Naive B cell (primary cell): ENCODE measurements around the gene HNRNPC. TPM values are rescaled to one million over a fixed set of nuclear protein-coding genes. Genes with fewer than 3 reads are reported as not detected.
A peak's percentile ranks its signal among the peaks of the same experiment; 100 is the strongest.

ENCODE experiments used
- ATAC-seq, 2 donors: fragments of 150-1000 bp; cut with Tn5 transposase; 2 replicates each; pipeline ENCODE4 v1.10.0; 2021; ENCODE audit warnings: low read depth in 2 of 2, mild to moderate bottlenecking in 2 of 2, moderate library complexity in 2 of 2
- DNase-seq: peaks from one replicate; pipeline ENCODE4 v3.0.0; 2022
- H3K27ac Mint-ChIP-seq, 6 donors: one replicate each; pipeline ENCODE4 v1.8.0; 2020 to 2022; ENCODE audit warnings: mild to moderate bottlenecking in 6 of 6, mixed read lengths in 6 of 6, moderate library complexity in 5 of 6, inconsistent platforms in 2 of 6
- H3K27me3 Mint-ChIP-seq, 3 donors: one replicate each; pipeline ENCODE4 v1.8.0; 2021 to 2022; ENCODE audit warnings: mixed read lengths in 3 of 3, mild to moderate bottlenecking in 1 of 3
- H3K36me3 Mint-ChIP-seq, 2 donors: one replicate each; pipeline ENCODE4 v1.8.0; 2020 to 2022; ENCODE audit warnings: mixed read lengths in 2 of 2, inconsistent platforms in 1 of 2, mild to moderate bottlenecking in 1 of 2
- H3K4me1 Mint-ChIP-seq, 3 donors: one replicate each; pipeline ENCODE4 v1.8.0; 2020 to 2022; ENCODE audit warnings: mixed read lengths in 3 of 3, inconsistent platforms in 1 of 3, mild to moderate bottlenecking in 1 of 3, moderate library complexity in 1 of 3
- H3K4me3 Mint-ChIP-seq, 8 donors: one replicate each; pipeline ENCODE4 v1.8.0; 2020 to 2022; ENCODE audit warnings: mild to moderate bottlenecking in 8 of 8, mixed read lengths in 8 of 8, moderate library complexity in 8 of 8, inconsistent platforms in 2 of 8
- H3K9me3 Mint-ChIP-seq, 7 donors: one replicate each; pipeline ENCODE4 v1.8.0; 2020 to 2022; ENCODE audit warnings: mixed read lengths in 7 of 7, mild to moderate bottlenecking in 5 of 7, inconsistent platforms in 2 of 7, moderate library complexity in 1 of 7
- polyA plus RNA-seq, 6 donors: library from polyadenylated mRNA; unstranded; fragments of 300-500 nt; fragmentation: Illumina TruSeq; gene quantifications; one replicate each; pipeline ENCODE4 v1.2.3, GENCODE V29; 2021; ENCODE audit warnings: low read depth in 6 of 6

The HNRNPC gene
- polyA plus RNA-seq, 6 donors from 2014 or later, result 797 to 1,243 (median 873) TPM

DNA sequence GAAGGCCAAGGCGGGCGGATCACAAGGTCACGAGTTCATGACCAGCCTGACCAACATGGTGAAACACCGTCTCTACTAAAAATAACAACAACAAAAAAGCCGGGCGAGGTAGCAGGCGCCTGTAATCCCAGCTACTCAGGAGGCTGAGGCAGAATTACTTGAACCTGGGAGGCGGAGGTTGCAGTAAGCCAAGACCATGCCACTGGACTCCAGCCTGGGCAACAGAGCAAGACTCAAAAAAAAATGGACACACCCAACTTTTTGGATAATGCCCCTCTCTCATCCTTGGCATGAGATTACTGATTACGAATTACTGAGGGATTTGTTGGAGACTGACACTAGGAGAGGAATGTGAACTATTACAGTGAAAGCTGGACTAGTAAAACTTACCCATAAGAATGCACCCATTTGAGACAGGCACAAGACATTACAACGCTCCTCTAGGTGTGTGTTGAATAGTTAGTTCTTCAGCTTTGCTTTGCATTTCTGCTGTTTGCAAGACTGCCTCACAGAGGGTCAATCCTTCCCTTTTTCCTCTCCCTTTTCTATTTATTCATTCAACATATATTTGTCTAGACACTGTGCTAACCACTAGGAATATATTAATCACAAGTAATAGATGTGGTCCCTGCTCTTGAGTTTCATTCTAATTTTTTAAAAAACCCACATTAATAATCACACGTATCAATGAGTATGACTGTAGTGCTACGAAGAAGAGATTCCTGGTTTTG lies 67.3 kb downstream of the HNRNPC start:
- no peak overlapping the region for H3K4me3 Mint-ChIP-seq
- peaks cover 0 to 21% (median 7%) of the 10 kb centered on the region in 3 donors for H3K4me1 Mint-ChIP-seq
- H3K9me3 Mint-ChIP-seq, result no peaks in the 10 kb centered on the region
- peaks cover 0 to 4% of the 10 kb centered on the region in 2 donors for H3K36me3 Mint-ChIP-seq
- no peaks in the 10 kb centered on the region for H3K27me3 Mint-ChIP-seq
- ATAC-seq (no peak), DNase-seq (no peak)
- H3K27ac Mint-ChIP-seq, result peak overlapping the region in 4 of 6 donors; percentile 5 to 86 (median 64)

DNA sequence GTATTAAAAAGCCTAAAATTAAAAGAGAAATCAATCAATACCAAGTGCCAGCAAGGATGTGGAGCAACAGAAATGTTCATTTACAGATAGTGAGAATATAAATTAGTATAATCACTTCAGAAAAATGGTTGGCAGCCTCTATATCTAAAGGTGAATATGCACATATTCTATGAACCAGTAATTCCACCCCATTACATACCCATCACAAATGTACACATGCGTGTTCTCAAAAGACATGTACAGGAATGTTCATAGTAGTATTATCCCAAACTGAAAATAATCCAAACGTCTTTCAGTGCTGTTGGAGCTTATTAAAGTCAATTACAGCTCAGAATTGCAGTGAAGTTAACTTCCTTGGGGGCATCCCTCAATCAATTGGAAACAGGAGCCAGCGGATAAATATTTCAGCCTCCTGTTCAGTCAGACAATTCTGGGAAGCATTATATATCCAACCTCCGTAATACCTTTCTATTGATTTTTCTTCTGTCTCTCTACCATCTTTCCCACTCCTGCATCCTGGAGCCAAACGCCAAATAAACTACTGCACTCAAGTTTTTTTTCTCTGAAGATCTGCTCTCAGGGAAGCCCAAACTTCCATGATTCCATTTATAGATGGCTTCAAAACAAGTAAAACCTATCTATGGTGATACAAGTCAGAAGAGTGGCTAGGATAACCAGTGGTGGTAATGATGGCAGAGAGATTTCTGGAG lies 68.3 kb downstream of the HNRNPC start:
- H3K27ac Mint-ChIP-seq, result peak overlapping the region in 2 of 6 donors; percentile 60 to 92
- peaks cover 0 to 21% (median 7%) of the 10 kb centered on the region in 3 donors for H3K4me1 Mint-ChIP-seq
- no peak for ATAC-seq
- H3K27me3 Mint-ChIP-seq, result no peaks in the 10 kb centered on the region
- no peaks in the 10 kb centered on the region for H3K36me3 Mint-ChIP-seq
- H3K9me3 Mint-ChIP-seq, result no peaks in the 10 kb centered on the region
- H3K4me3 Mint-ChIP-seq, result no peak overlapping the region
- DNase-seq, result no peak

DNA sequence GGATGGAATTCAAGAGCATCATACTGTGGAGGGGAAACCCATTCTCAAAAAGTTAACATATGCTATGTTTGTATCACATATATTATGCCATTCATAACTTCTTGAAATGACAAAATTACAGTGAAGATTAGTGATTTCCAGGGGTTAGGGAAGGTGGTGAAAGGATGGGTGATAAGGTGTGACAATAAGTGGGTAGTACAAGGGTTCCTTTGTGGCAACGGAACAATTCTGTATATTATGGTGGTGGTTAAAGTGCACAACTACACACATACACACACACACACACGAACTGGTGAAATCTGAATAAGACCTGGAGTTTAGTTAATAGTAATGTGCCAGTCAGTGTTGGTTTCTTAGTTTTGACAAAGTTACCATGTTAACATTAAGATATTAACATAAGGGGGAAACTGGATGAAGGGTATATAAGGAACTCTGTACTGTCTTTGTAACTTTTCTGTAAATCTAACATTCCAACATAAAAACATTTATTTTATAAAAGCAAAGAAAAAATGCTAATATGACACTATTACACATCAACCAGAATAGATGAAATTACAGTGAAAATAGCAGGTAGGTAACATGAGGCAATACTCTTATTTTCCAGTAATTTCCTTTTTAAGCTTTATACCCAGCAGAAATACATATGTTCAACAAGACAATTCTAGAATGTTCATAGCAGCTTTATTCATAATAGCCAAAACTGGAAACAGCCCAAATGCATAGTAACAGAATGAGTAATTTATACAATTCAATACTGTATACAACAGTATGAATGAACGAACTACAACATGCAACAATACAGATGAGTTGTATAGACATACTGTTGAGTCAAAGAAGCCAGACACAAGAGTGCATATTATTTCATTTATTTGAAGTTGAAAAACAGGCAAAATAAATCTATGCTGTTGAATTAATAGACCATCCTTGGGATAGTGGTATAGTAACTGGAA lies 69.4 kb downstream of the HNRNPC start:
- ATAC-seq (no peak), DNase-seq (no peak)
- Mint-ChIP-seq H3K36me3 (no peaks in the 10 kb centered on the region), H3K27ac (peak overlapping the region in 3 of 6 donors; percentile 5 to 39 (median 12)), H3K27me3 (no peaks in the 10 kb centered on the region), H3K4me3 (no peak overlapping the region), H3K9me3 (no peaks in the 10 kb centered on the region), H3K4me1 (peaks cover 0 to 21% (median 7%) of the 10 kb centered on the region in 3 donors)

DNA sequence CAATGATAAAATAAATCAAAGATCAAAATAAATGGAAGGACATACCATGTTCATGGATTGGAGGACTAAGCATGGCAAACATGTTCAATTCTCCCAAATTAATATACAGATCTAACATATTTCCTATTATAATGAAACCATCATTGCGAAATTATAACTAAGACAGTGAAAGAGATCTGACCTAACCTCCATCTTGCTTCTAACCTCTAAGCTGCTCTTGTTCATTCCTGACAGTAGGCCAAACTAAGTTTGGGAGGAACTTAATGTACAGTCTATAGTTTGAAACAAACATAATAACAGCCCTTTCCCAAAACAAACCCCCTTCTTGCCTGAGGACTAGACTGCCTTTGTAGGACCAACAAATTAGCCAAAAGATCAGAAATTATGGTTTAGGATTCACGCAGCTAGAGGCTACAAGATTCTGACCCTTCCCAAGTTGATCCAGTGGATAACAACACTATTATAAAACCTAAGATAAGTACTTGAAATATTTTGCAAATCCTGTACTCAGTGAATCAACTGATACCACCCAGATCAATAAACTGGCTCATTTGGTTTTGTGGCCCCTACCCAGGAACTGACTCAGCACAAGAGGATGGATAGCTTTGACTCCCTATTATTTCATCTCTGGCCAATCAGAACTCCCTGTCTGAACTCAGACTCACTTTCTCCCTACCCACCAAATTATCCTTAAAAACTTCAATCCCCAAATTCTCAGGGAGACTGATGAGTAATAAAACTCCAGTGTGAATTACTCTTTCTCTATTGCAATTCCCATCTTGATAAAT lies 71.6 kb downstream of the HNRNPC start:
- ATAC-seq, result no peak
- Mint-ChIP-seq H3K9me3 (no peaks in the 10 kb centered on the region), H3K4me1 (peaks cover under 1 to 9% (median 6%) of the 10 kb centered on the region in 3 donors), H3K27me3 (no peaks in the 10 kb centered on the region), H3K27ac (peak overlapping the region in 3 of 6 donors; percentile 6 to 57 (median 21)), H3K4me3 (no peak overlapping the region), H3K36me3 (no peaks in the 10 kb centered on the region)
- DNase-seq, result no peak

DNA sequence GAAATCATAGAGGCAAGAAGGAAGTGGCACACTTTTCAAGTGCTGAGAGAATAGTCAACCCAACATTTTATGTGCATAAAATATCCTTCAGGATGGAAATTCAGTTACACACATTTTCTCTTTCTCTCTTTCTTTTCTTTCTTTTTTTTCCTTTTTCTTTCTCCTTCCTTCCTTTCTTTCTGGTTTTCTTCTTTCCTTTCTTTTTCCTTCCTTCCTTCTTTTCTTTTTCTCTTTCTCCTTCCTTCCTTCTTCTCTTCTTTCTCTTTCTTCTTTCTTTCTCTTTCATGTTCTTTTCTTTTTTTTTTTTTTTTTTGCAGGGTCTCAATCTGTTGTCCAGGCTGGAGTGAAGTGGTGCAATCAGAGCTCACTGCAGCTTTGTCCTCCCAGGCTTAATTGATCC lies 74.6 kb downstream of the HNRNPC start:
- Mint-ChIP-seq H3K4me3 (no peak overlapping the region), H3K27ac (peak overlapping the region in 2 of 6 donors; percentile 22 to 46), H3K27me3 (no peaks in the 10 kb centered on the region), H3K36me3 (no peaks in the 10 kb centered on the region), H3K4me1 (peaks cover 3 to 18% (median 13%) of the 10 kb centered on the region in 3 donors), H3K9me3 (no peaks in the 10 kb centered on the region)
- ATAC-seq (no peak), DNase-seq (no peak)

DNA sequence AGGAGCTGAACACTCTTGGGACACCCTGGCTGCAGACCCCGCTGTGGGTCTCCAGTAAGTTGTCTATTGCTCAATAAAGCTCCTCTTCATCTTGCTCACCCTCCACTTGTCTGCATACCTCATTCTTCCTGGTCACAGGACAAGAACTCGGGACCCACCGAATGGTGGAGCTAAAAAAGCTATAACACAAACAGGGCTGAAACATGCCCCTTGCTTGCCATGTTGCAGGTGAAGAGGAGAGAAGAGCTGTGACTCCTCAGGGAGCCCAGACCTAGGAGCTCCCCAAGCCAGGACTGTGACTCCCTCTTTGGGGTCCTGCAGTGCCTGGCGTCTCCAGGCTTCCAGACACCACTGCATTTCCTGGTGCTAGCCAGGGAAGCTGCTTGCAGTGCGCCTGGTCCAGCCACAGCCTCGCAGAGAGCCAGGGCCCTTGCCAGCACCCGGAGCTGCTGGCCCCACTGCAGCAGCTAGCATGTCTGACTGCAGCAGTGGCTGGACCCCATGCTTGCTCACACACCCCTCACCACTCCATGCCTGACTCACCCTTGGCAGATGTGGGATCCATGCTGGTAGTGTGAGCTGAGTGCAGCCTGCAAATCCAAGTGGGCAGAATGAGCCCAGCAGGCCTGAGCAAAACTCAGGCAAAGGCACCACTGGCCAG lies 76.2 kb downstream of the HNRNPC start:
- no peak for ATAC-seq
- Mint-ChIP-seq H3K9me3 (no peaks in the 10 kb centered on the region), H3K4me1 (peaks cover 3 to 18% (median 13%) of the 10 kb centered on the region in 3 donors), H3K27ac (peak overlapping the region in 1 of 6 donors; percentile 11), H3K4me3 (peak overlapping the region in 4 of 8 donors; percentile 59 to 77 (median 71)), H3K36me3 (no peaks in the 10 kb centered on the region), H3K27me3 (no peaks in the 10 kb centered on the region)
- DNase-seq, result no peak

DNA sequence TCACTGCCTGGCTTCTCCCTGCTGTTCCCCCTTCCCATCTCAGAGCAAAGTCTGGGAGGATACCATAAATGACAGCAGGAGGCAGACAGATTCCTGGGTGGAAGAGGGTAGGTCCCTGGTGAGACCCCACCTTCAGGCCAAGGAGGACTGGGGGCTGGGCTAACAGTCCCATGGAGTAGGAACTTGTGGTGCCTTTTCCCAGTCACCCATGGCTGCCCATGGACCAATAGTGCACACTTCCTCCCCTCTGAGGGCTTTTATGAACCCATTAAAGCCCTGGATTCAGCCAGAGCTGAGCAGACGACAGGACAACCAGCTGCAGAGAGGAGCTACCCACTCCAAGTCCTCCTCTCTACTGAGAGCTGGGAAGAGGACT lies 76.8 kb downstream of the HNRNPC start:
- Mint-ChIP-seq H3K36me3 (no peaks in the 10 kb centered on the region), H3K9me3 (no peaks in the 10 kb centered on the region), H3K4me1 (peaks cover 3 to 18% (median 13%) of the 10 kb centered on the region in 3 donors), H3K27ac (no peak overlapping the region), H3K4me3 (peak overlapping the region in 7 of 8 donors; percentile 45 to 86 (median 76)), H3K27me3 (no peaks in the 10 kb centered on the region)
- ATAC-seq, result no peak
- no peak for DNase-seq

DNA sequence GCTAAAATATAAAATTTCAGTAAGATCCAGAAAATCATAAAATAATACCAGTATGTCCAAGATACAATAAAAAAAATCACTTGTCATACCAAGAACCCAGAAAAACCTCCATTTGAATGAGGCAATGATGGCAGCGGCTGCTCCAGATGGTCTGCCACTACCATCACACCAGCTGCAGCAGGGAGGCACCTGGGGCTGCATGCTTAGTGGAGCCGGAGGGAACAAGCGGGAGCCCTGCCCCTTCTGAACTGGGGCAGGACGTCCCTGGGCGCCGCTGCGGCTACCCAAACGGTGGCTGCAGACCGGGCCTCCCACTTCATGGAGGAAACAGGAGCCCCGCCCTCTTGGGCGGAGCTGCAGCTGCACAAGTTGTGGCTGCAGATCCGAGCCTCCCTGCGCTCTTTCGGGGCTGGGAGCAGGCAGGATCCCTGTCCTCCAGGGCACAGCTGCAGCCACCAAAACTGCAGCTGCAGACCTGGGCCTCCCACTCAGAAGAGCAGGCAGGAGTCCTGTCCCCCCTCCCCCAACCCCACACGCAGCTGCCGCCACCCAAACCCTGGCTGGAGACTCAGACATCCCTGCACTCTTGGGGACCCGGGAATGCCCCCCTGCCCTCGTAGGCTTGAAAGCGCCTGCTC lies 77.3 kb downstream of the HNRNPC start:
- peak overlapping the region; percentile 66 to 86 (median 76) for H3K4me3 Mint-ChIP-seq
- peak; percentile 98 for ATAC-seq
- peaks cover 3 to 18% (median 13%) of the 10 kb centered on the region in 3 donors for H3K4me1 Mint-ChIP-seq
- H3K36me3 Mint-ChIP-seq, result no peaks in the 10 kb centered on the region
- peak; percentile 58 for DNase-seq
- no peaks in the 10 kb centered on the region for H3K9me3 Mint-ChIP-seq
- H3K27ac Mint-ChIP-seq, result peak overlapping the region in 1 of 6 donors; percentile 41
- no peaks in the 10 kb centered on the region for H3K27me3 Mint-ChIP-seq

DNA sequence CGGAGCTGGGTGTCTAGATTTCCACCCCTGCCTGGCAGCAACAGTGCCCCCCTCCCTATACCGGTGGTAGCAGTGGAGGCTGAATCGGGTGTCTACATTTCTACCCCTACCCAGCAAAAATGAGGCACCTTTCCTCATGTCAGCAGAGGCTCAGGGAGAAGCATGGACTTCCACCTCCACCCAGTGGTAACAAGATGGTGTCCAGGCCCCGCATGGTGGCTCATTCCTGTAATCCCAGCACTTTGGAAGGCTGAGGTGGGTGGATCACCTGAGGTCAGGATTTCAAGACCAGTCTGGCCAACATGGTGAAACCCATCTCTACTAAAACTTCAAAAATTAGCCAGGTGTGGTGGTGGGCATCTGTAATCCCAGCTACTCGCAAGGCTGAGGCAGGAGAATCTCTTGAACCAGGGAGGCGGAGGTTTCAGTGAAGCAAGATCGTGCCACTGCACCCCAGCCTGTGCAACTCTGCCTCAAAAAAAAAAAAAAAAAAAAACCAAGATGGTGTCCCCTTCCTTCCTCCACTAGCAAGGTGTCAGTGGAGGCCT lies 77.9 kb downstream of the HNRNPC start:
- Mint-ChIP-seq H3K4me3 (peak overlapping the region; percentile 66 to 86 (median 76)), H3K9me3 (peaks cover 0 to 2% (median 0%) of the 10 kb centered on the region in 7 donors), H3K4me1 (peaks cover 3 to 18% (median 13%) of the 10 kb centered on the region in 3 donors), H3K27ac (peak overlapping the region in 2 of 6 donors; percentile 34 to 41), H3K27me3 (no peaks in the 10 kb centered on the region), H3K36me3 (no peaks in the 10 kb centered on the region)
- ATAC-seq (no peak), DNase-seq (no peak)

DNA sequence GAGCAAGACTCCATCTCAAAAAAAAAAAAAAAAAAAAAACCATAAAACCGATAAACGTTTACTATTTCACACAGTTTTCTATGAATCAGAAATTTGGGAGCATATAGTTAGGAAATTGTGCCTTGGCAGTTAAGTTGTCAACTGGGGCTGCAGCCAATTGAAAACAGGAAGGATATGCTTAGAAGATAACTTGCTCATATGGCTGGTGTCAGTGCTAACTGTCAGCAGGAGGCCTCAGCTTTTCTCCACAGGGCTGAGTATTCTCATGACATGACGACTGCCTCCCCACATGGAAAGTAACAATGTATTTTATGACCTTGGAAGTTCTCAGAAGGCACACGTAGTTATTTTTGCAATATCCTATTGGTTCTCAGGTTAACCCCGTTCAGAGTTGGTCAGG lies 83.8 kb downstream of the HNRNPC start:
- H3K9me3 Mint-ChIP-seq, result peaks cover 4 to 18% (median 7%) of the 10 kb centered on the region in 7 donors
- peaks cover 8 to 24% (median 20%) of the 10 kb centered on the region in 3 donors for H3K27me3 Mint-ChIP-seq
- no peak for ATAC-seq
- no peak overlapping the region for H3K27ac Mint-ChIP-seq
- no peaks in the 10 kb centered on the region for H3K4me1 Mint-ChIP-seq
- no peak overlapping the region for H3K4me3 Mint-ChIP-seq
- DNase-seq, result no peak
- peaks cover 0 to 4% of the 10 kb centered on the region in 2 donors for H3K36me3 Mint-ChIP-seq

DNA sequence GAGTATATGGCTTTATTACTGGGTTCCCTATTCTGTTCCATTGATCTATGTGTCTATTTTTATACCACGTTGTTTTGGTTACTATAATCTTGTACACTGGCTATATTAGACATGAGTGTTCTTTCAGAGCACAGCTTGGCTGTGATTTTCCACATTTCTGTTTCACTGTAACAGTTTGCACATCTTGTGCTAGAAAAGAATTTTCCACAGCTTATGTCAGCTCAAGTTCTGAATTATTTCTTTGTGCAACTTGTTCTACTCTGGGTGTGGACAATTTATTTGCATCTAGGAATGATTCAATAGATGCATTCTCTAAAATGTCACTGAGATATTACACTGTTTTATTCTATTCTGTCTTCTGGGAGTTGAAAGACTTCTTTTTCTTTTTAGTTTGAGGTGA lies 85.0 kb downstream of the HNRNPC start:
- Mint-ChIP-seq H3K27ac (no peak overlapping the region), H3K9me3 (peaks cover 4 to 20% (median 7%) of the 10 kb centered on the region in 7 donors), H3K27me3 (peaks cover 11 to 29% (median 21%) of the 10 kb centered on the region in 3 donors), H3K4me3 (no peak overlapping the region), H3K36me3 (peaks cover 0 to 4% of the 10 kb centered on the region in 2 donors), H3K4me1 (no peaks in the 10 kb centered on the region)
- DNase-seq, result no peak
- ATAC-seq, result no peak
